Suppressor macrophage treated with lipopolysaccharide for 1 hour (primary cell): ENCODE results near the gene RAVER2.
"Not testable (repeated sequence)": the region's sequence is repeated elsewhere in the genome, so short reads cannot be mapped to it uniquely, and the experiment has no call there.

Experiments
- DNase-seq, 3 donors: peaks; one replicate each; pipeline ENCODE4 v3.0.0-alpha.2; 2020 to 2022

Gene RAVER2

GRCh38 chr1:64748222-64748621 lies 3.3 kb downstream of the RAVER2 start:
- DNase-seq = no peak

GRCh38 chr1:64748706-64749105 lies 3.8 kb downstream of the RAVER2 start:
- DNase-seq = no peak

- DNase-seq = no peak
Measured at GRCh38 chr1:64750092-64750491, 5.2 kb downstream of the RAVER2 start.

- no peak for DNase-seq
Measured at GRCh38 chr1:64750875-64751274, 6.0 kb downstream of the RAVER2 start.

GRCh38 chr1:64754173-64754572 lies 9.3 kb downstream of the RAVER2 start:
- DNase-seq = no peak

GRCh38 chr1:64755361-64755760 lies 10.5 kb downstream of the RAVER2 start:
- DNase-seq = no peak

GRCh38 chr1:64756770-64757169 lies 11.9 kb downstream of the RAVER2 start:
- no peak for DNase-seq

- no peak for DNase-seq
Measured at GRCh38 chr1:64757213-64757612, 12.3 kb downstream of the RAVER2 start.

- DNase-seq = no peak
Measured at GRCh38 chr1:64758233-64758632, 13.4 kb downstream of the RAVER2 start.

- DNase-seq = no peak
Measured at GRCh38 chr1:64759968-64760367, 15.1 kb downstream of the RAVER2 start.

- DNase-seq = no peak
Measured at GRCh38 chr1:64765012-64765411, 20.1 kb downstream of the RAVER2 start.

GRCh38 chr1:64765826-64766225 lies 21.0 kb downstream of the RAVER2 start:
- DNase-seq = no peak

GRCh38 chr1:64766429-64766828 lies 21.6 kb downstream of the RAVER2 start:
- no peak for DNase-seq

GRCh38 chr1:64769482-64769881 lies 24.6 kb downstream of the RAVER2 start:
- DNase-seq = no peak

- DNase-seq = no peak
Measured at GRCh38 chr1:64769971-64770370, 25.1 kb downstream of the RAVER2 start.

- DNase-seq = not testable (repeated sequence)
Measured at GRCh38 chr1:64773306-64773705, 28.4 kb downstream of the RAVER2 start.

GRCh38 chr1:64775113-64775512 lies 30.2 kb downstream of the RAVER2 start:
- DNase-seq = peak in 2 of 3 donors; percentile 0 to 17

GRCh38 chr1:64782044-64782443 lies 37.2 kb downstream of the RAVER2 start:
- peak in 2 of 3 donors; percentile 19 to 30 for DNase-seq

- not testable (repeated sequence) for DNase-seq
Measured at GRCh38 chr1:64782848-64783247, 38.0 kb downstream of the RAVER2 start.

- peak; percentile 6 to 50 (median 24) for DNase-seq
Measured at GRCh38 chr1:64790832-64791487, 46.1 kb downstream of the RAVER2 start.

GRCh38 chr1:64798872-64799271 lies 54.0 kb downstream of the RAVER2 start:
- no peak for DNase-seq

GRCh38 chr1:64801851-64802523 lies 57.1 kb downstream of the RAVER2 start:
- no peak for DNase-seq

- no peak for DNase-seq
Measured at GRCh38 chr1:64809309-64809708, 64.4 kb downstream of the RAVER2 start.

GRCh38 chr1:64810001-64810400 lies 65.1 kb downstream of the RAVER2 start:
- DNase-seq = no peak

GRCh38 chr1:64811131-64811530 lies 66.3 kb downstream of the RAVER2 start:
- DNase-seq = no peak
